ENCODE data around the gene HJURP.
"Not testable (repeated sequence)": the region's sequence is repeated elsewhere in the genome, so short reads cannot be mapped to it uniquely, and the experiment has no call there.

Gene HJURP
- total RNA-seq, result 0.31 to 1.9 reads per million in 2 donors

- peak; percentile 59 for DNase-seq
Measured at GRCh38 chr2:233854241-233854981, at the start of gene HJURP. HJURP (minus strand) TSS chr2:233854535; CDS start chr2:233854500, 35 bp downstream.

GRCh38 chr2:233901884-233902283, 47.5 kb upstream of the HJURP start:
- DNase-seq, result no peak

GRCh38 chr2:233901367-233901766, 47.0 kb upstream of the HJURP start:
- DNase-seq, result no peak

GRCh38 chr2:233896253-233896652, 41.9 kb upstream of the HJURP start:
- DNase-seq, result not testable (repeated sequence)

- no peak for DNase-seq
Measured at GRCh38 chr2:233892793-233893192, 38.5 kb upstream of the HJURP start.

GRCh38 chr2:233882353-233882752, 28.0 kb upstream of the HJURP start:
- no peak for DNase-seq

GRCh38 chr2:233872125-233872524, 17.8 kb upstream of the HJURP start:
- DNase-seq, result not testable (repeated sequence)

- DNase-seq, result no peak
Measured at GRCh38 chr2:233871432-233871831, 17.1 kb upstream of the HJURP start.

GRCh38 chr2:233867993-233868532, 13.7 kb upstream of the HJURP start, which contains the start of gene MSL3B:
MSL3B (minus strand) TSS chr2:233868386.
- peak; percentile 25 for DNase-seq

GRCh38 chr2:233866479-233866878, 12.1 kb upstream of the HJURP start:
- DNase-seq, result no peak

- no peak for DNase-seq
Measured at GRCh38 chr2:233865838-233866237, 11.5 kb upstream of the HJURP start.

GRCh38 chr2:233862261-233862768, 8.0 kb upstream of the HJURP start:
- no peak for DNase-seq

- DNase-seq, result no peak
Measured at GRCh38 chr2:233858331-233858730, 4.0 kb upstream of the HJURP start.

- DNase-seq, result no peak
Measured at GRCh38 chr2:233857511-233858141, 3.3 kb upstream of the HJURP start.

- no peak for DNase-seq
Measured at GRCh38 chr2:233856184-233856583, 1.8 kb upstream of the HJURP start.

GRCh38 chr2:233855345-233855744, 1.0 kb upstream of the HJURP start:
- DNase-seq, result no peak

- DNase-seq, result no peak
Measured at GRCh38 chr2:233853883-233854240, 473 bp downstream of the HJURP start.

GRCh38 chr2:233853353-233853752, 982 bp downstream of the HJURP start:
- no peak for DNase-seq

- no peak for DNase-seq
Measured at GRCh38 chr2:233852056-233852455, 2.3 kb downstream of the HJURP start.

- DNase-seq, result no peak
Measured at GRCh38 chr2:233851169-233851568, 3.2 kb downstream of the HJURP start.

- no peak for DNase-seq
Measured at GRCh38 chr2:233850745-233851144, 3.6 kb downstream of the HJURP start.

GRCh38 chr2:233849607-233850271, 4.6 kb downstream of the HJURP start:
- DNase-seq, result no peak

GRCh38 chr2:233848276-233848675, 6.1 kb downstream of the HJURP start:
- no peak for DNase-seq
